ENCODE measurements around the gene RRP36.

Gene RRP36

DNA sequence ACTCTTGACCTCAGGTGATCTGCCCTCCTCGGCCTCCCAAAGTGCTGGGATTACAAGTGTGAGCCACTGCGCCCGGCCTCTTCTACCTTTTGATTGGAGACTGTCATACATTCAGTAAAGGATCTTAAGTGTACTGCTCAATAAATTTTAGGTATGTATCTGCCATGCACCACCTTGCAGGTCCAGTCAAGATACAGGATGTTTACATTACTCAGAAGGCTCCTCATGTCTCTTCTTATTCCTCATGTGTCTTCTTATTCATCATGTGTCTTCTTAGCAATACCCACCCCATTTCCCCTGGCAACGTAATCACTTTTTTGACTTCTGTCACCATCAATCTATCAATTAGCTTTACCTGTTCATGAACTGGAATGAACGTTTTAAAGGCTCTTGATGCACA lies 15.6 kb upstream of the RRP36 start:
- Histone ChIP-seq H3K9me3 (ENCODE audit: severe bottlenecking) (no peaks in the 10 kb centered on the region), H3K4me1 (ENCODE audit: insufficient read depth, poor library complexity, severe bottlenecking) (peaks cover 6% of the 10 kb centered on the region), H3K36me3 (ENCODE audit: low read depth) (peaks cover 38% of the 10 kb centered on the region), H3K27me3 (ENCODE audit: insufficient read depth, poor library complexity, severe bottlenecking) (no peaks in the 10 kb centered on the region), H3K27ac (ENCODE audit: poor library complexity, severe bottlenecking) (peak overlapping the region; percentile 28), H3K4me3 (ENCODE audit: severe bottlenecking) (no peak overlapping the region)
- TF ChIP-seq, protein P1, sequence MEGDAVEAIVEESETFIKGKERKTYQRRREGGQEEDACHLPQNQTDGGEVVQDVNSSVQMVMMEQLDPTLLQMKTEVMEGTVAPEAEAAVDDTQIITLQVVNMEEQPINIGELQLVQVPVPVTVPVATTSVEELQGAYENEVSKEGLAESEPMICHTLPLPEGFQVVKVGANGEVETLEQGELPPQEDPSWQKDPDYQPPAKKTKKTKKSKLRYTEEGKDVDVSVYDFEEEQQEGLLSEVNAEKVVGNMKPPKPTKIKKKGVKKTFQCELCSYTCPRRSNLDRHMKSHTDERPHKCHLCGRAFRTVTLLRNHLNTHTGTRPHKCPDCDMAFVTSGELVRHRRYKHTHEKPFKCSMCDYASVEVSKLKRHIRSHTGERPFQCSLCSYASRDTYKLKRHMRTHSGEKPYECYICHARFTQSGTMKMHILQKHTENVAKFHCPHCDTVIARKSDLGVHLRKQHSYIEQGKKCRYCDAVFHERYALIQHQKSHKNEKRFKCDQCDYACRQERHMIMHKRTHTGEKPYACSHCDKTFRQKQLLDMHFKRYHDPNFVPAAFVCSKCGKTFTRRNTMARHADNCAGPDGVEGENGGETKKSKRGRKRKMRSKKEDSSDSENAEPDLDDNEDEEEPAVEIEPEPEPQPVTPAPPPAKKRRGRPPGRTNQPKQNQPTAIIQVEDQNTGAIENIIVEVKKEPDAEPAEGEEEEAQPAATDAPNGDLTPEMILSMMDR (IDR thresholded peaks at IDR 0.05; ENCODE audit: poor library complexity, severe bottlenecking), result no peak
- ATAC-seq (ENCODE audit: low read depth) (peak; percentile 59; the same call in 2 of the 3 replicates), DNase-seq (ENCODE audit: low spot score) (no peak)

DNA sequence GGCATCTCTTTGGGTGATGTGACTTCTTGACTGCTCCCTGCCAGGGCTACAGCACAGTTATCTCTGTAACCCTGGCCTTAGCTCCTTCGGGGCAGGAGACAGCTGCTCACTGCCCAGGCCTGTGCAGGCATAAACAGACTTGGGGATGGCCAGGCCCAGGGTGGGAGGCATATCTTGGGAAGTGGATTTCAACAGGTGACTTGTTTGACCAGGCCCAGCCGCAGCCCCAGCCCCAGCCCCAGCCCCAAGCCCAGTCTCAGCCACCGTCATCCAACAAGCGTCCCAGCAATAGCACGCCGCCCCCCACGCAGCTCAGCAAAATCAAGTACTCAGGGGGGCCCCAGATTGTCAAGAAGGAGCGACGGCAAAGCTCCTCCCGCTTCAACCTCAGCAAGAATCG lies 15.2 kb upstream of the RRP36 start:
- no peak for DNase-seq (ENCODE audit: low spot score)
- Histone ChIP-seq H3K9me3 (ENCODE audit: severe bottlenecking) (no peaks in the 10 kb centered on the region), H3K4me1 (ENCODE audit: insufficient read depth, poor library complexity, severe bottlenecking) (peaks cover 6% of the 10 kb centered on the region), H3K27me3 (ENCODE audit: insufficient read depth, poor library complexity, severe bottlenecking) (no peaks in the 10 kb centered on the region), H3K4me3 (ENCODE audit: severe bottlenecking) (no peak overlapping the region), H3K36me3 (ENCODE audit: low read depth) (peaks cover 36% of the 10 kb centered on the region), H3K27ac (ENCODE audit: poor library complexity, severe bottlenecking) (no peak overlapping the region)
- ATAC-seq (ENCODE audit: low read depth), result no peak
- TF ChIP-seq, protein P1 (IDR thresholded peaks at IDR 0.05; ENCODE audit: poor library complexity, severe bottlenecking), result no peak

DNA sequence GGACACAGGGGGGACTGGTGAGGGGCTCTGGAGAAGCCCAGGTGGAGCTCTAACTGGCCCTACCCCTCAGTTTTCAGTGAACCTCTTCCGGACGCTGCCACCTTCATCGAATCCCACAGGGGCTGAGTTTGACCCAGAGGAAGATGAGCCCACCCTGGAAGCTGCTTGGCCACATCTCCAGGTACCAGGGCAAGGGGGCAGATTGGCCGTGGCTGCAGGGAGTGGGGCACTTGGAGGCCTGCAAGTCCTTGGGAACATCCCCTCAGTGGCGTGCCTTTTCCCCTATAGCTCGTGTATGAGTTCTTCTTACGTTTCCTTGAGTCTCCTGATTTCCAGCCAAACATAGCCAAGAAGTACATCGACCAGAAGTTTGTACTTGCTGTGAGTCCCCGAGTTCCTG lies 14.3 kb upstream of the RRP36 start:
- DNase-seq (ENCODE audit: low spot score), result no peak
- Histone ChIP-seq H3K27ac (ENCODE audit: poor library complexity, severe bottlenecking) (no peak overlapping the region), H3K36me3 (ENCODE audit: low read depth) (peaks cover 38% of the 10 kb centered on the region), H3K9me3 (ENCODE audit: severe bottlenecking) (no peaks in the 10 kb centered on the region), H3K4me1 (ENCODE audit: insufficient read depth, poor library complexity, severe bottlenecking) (peaks cover 6% of the 10 kb centered on the region), H3K27me3 (ENCODE audit: insufficient read depth, poor library complexity, severe bottlenecking) (no peaks in the 10 kb centered on the region), H3K4me3 (ENCODE audit: severe bottlenecking) (no peak overlapping the region)
- ATAC-seq (ENCODE audit: low read depth), result no peak
- TF ChIP-seq, protein P1 (IDR thresholded peaks at IDR 0.05; ENCODE audit: poor library complexity, severe bottlenecking), result no peak

DNA sequence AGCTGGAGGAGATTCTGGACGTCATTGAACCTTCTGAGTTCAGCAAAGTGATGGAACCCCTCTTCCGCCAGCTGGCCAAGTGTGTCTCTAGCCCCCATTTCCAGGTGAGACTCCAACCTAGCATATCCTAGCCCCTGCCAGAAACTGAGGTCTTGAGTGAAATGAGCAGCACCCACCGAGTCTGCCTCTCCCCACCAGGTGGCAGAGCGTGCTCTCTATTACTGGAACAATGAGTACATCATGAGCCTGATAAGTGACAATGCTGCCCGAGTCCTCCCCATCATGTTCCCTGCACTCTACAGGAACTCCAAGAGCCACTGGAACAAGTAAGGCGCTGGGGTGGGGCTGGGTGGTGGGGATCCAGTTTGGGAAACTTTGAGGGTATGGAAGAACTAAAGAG lies 12.3 kb upstream of the RRP36 start:
- Histone ChIP-seq H3K4me3 (ENCODE audit: severe bottlenecking) (no peak overlapping the region), H3K9me3 (ENCODE audit: severe bottlenecking) (no peaks in the 10 kb centered on the region), H3K27me3 (ENCODE audit: insufficient read depth, poor library complexity, severe bottlenecking) (no peaks in the 10 kb centered on the region), H3K27ac (ENCODE audit: poor library complexity, severe bottlenecking) (no peak overlapping the region), H3K36me3 (ENCODE audit: low read depth) (peaks cover 33% of the 10 kb centered on the region), H3K4me1 (ENCODE audit: insufficient read depth, poor library complexity, severe bottlenecking) (peaks cover 6% of the 10 kb centered on the region)
- ATAC-seq (ENCODE audit: low read depth), result no peak
- TF ChIP-seq, protein P1 (IDR thresholded peaks at IDR 0.05; ENCODE audit: poor library complexity, severe bottlenecking), result peak; percentile 55
- no peak for DNase-seq (ENCODE audit: low spot score)

DNA sequence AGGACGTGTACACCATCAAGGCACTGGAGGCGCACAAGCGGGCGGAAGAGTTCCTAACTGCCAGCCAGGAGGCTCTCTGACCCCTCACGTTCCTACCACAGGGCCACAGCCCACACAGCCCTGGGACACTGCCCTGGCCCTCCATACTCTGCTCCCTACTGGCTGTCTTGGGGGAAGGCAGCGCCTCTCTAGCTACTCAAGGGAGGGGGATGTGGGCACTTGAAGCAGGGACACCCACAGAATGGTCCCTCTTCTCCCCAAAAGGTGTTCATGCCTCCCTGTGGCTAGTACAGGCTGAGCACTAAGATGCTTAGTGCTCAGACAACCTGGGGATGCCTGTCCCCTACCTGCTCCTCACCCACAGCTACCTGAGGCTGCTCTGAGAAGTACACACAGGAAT lies 10.2 kb upstream of the RRP36 start:
- ATAC-seq (ENCODE audit: low read depth), result no peak
- Histone ChIP-seq H3K9me3 (ENCODE audit: severe bottlenecking) (no peaks in the 10 kb centered on the region), H3K27ac (ENCODE audit: poor library complexity, severe bottlenecking) (no peak overlapping the region), H3K36me3 (ENCODE audit: low read depth) (peaks cover 34% of the 10 kb centered on the region), H3K4me1 (ENCODE audit: insufficient read depth, poor library complexity, severe bottlenecking) (peaks cover 5% of the 10 kb centered on the region), H3K4me3 (ENCODE audit: severe bottlenecking) (no peak overlapping the region), H3K27me3 (ENCODE audit: insufficient read depth, poor library complexity, severe bottlenecking) (no peaks in the 10 kb centered on the region)
- no peak for DNase-seq (ENCODE audit: low spot score)
- TF ChIP-seq, protein P1 (IDR thresholded peaks at IDR 0.05; ENCODE audit: poor library complexity, severe bottlenecking), result no peak

Data from RWPE2 (cell line).